HL-60 (cell line): Measurements from ENCODE around the gene KIAA1217.
A peak's percentile ranks its signal among the peaks of the same experiment; 100 is the strongest.

ENCODE experiments used
- DNase-seq, 2 experiments: peaks; one replicate each; pipeline ENCODE4 v3.0.0-alpha.2; 2010 to 2020; ENCODE audit warnings: low read depth in 1 of 2, low spot score in 1 of 2
- H3K27ac ChIP-seq: fragments of 250-450 bp; sonication (Bioruptor Pico); replicated peaks from 2 replicates; pipeline ENCODE4 v1.5.1; 2020; ENCODE audit warnings: mild to moderate bottlenecking, moderate library complexity
- H3K27me3 ChIP-seq: fragments of 250-450 bp; sonication (Bioruptor Pico); 2 replicates; pipeline ENCODE4 v1.5.1; 2021; ENCODE audit warnings: mild to moderate bottlenecking, moderate library complexity; ENCODE audit not compliant: insufficient read depth, poor library complexity, severe bottlenecking
- H3K4me3 ChIP-seq: replicated peaks from 2 replicates; pipeline ENCODE4 v1.5.1; 2011; ENCODE audit warnings: mild to moderate bottlenecking, control low read depth, low read length; ENCODE audit not compliant: insufficient read depth
- CTCF ChIP-seq: IDR thresholded peaks from one replicate; pipeline ENCODE4 v1.5.1; 2011; ENCODE audit warnings: low read length, control low read depth, inconsistent platforms; ENCODE audit not compliant: insufficient read depth
- GABPA ChIP-seq: IDR thresholded peaks from 2 replicates; pipeline ENCODE4 v1.6.1; 2012; ENCODE audit warnings: low read depth
- POLR2AphosphoS5 ChIP-seq: IDR thresholded peaks from 2 replicates; pipeline ENCODE4 v1.6.1; 2012; ENCODE audit warnings: low read depth
- REST ChIP-seq: IDR thresholded peaks from 2 replicates; pipeline ENCODE4 v1.6.1; 2012; ENCODE audit warnings: low read depth; ENCODE audit not compliant: insufficient replicate concordance
- SPI1 ChIP-seq: IDR thresholded peaks from 2 replicates; pipeline ENCODE4 v1.6.1; 2012; ENCODE audit warnings: low read depth, mild to moderate bottlenecking, borderline replicate concordance

The KIAA1217 gene

GRCh38 chr10:24382045-24382444 is 173.1 kb downstream of the KIAA1217 start:
- TF ChIP-seq SPI1 (no peak), GABPA (no peak), POLR2AphosphoS5 (no peak), CTCF (no peak), REST (no peak)
- H3K4me3 ChIP-seq: no peak overlapping the region
- H3K27ac ChIP-seq: no peak overlapping the region
- no peaks in the 10 kb centered on the region for H3K27me3 ChIP-seq
- no peak for DNase-seq

- Histone ChIP-seq H3K27me3 (no peaks in the 10 kb centered on the region), H3K27ac (no peak overlapping the region), H3K4me3 (no peak overlapping the region)
- no peak for DNase-seq
- TF ChIP-seq POLR2AphosphoS5 (no peak), SPI1 (no peak)
Observed at GRCh38 chr10:24382596-24382978, 173.6 kb downstream of the KIAA1217 start.

- H3K27me3 ChIP-seq: no peaks in the 10 kb centered on the region
- DNase-seq: no peak
- no peak overlapping the region for H3K27ac ChIP-seq
- TF ChIP-seq REST: no peak
- no peak overlapping the region for H3K4me3 ChIP-seq
Observed at GRCh38 chr10:24382979-24383663, 174.2 kb downstream of the KIAA1217 start.

GRCh38 chr10:24383681-24384106 is 174.8 kb downstream of the KIAA1217 start:
- DNase-seq: peak in 1 of 2 experiments; percentile 18
- H3K27ac ChIP-seq: no peak overlapping the region

More at GRCh38 chr10:24383681-24384106, 174.8 kb downstream of the KIAA1217 start:
- no peaks in the 10 kb centered on the region for H3K27me3 ChIP-seq
- no peak overlapping the region for H3K4me3 ChIP-seq
- TF ChIP-seq REST (no peak), CTCF (no peak), SPI1 (no peak), GABPA (no peak), POLR2AphosphoS5 (no peak)
